GM12878 (cell line): ENCODE results near the gene S100A3. TPM values are rescaled to one million over a fixed set of nuclear protein-coding genes. Genes with fewer than 3 reads are reported as not detected.

Source experiments
- ATAC-seq: fragments of 200-7000 bp; cut with Tn5 transposase; 3 replicates; pipeline ENCODE4 v1.9.1; 2020; ENCODE audit warnings: mild to moderate bottlenecking, moderate library complexity
- BruUV-seq: library from RNA; stranded (reverse); fragments of 400-500 nt; replicated peaks from 2 replicates; lab custom pipeline; 2021; lab: Mats Ljungman, UMichigan
- CTCF ChIA-PET: fragments of 300-600 bp; sonication (Branson Sonifier 250); formaldehyde crosslinking; extraction: SDS; loops from one replicate; lab custom pipeline; 2021; ENCODE audit warnings: inconsistent platforms; lab: Yijun Ruan, JAX
- POLR2A ChIA-PET: fragments of 350-600 bp; formaldehyde crosslinking; extraction: SDS; loops from one replicate; lab custom pipeline; 2021; ENCODE audit warnings: inconsistent platforms; lab: Charles Lee
- RAD21 ChIA-PET: fragments of 300-600 bp; sonication (Branson Sonifier 250); formaldehyde crosslinking; loops from one replicate; lab custom pipeline; 2023; ENCODE audit warnings: antibody characterized with exemption; ENCODE audit not compliant: unreplicated experiment; lab: Charles Lee
- SMC1A ChIA-PET: fragments of 300-600 bp; sonication (Branson Sonifier 250); formaldehyde crosslinking; loops from one replicate; lab custom pipeline; 2023; ENCODE audit not compliant: unreplicated experiment, uncharacterized antibody; lab: Charles Lee
- DNase-seq: peaks from one replicate; pipeline ENCODE4 v3.0.0-alpha.2; 2011; ENCODE audit warnings: low read depth, low spot score
- FAIRE-seq: peaks from 3 replicates; lab custom pipeline; 2011; peaks lifted over from hg19 to GRCh38; lab: Jason Lieb, UNC
- H2AFZ ChIP-seq: 2 replicates; pipeline ENCODE4 v1.6.0; 2011; ENCODE audit warnings: low read depth, low read length, control low read depth; ENCODE audit not compliant: control insufficient read depth
- H3K27ac ChIP-seq: 2 replicates; pipeline ENCODE4 v1.5.1; 2011; ENCODE audit warnings: control low read depth; ENCODE audit not compliant: control insufficient read depth, insufficient read depth
- H3K27me3 ChIP-seq, 2 experiments: replicated peaks in 1 of 2; 2 replicates each; pipeline versions ENCODE4 v1.6.0 to v1.6.1; 2011; ENCODE audit warnings: low read length in 1 of 2; ENCODE audit not compliant: control insufficient read depth in 2 of 2, insufficient read depth in 2 of 2
- H3K36me3 ChIP-seq, 2 experiments: 2 replicates each; pipeline ENCODE4 v1.5.1; 2011; ENCODE audit warnings: low read length in 1 of 2; ENCODE audit not compliant: control insufficient read depth in 2 of 2, insufficient read depth in 2 of 2
- H3K4me1 ChIP-seq: 2 replicates; pipeline ENCODE4 v1.6.1; 2011; ENCODE audit warnings: mild to moderate bottlenecking, low read length, moderate library complexity, mixed read lengths; ENCODE audit not compliant: control insufficient read depth, insufficient read depth
- H3K4me2 ChIP-seq: 2 replicates; pipeline ENCODE4 v1.6.0; 2011; ENCODE audit warnings: control low read depth; ENCODE audit not compliant: control insufficient read depth, insufficient read depth
- H3K4me3 ChIP-seq: fragments of 200-600 bp; sonication (generic); 2 replicates; pipeline ENCODE4 v1.5.1; 2016
- H3K79me2 ChIP-seq: 2 replicates; pipeline ENCODE4 v1.6.0; 2011; ENCODE audit warnings: low read length; ENCODE audit not compliant: control insufficient read depth, insufficient read depth
- H3K9ac ChIP-seq: 2 replicates; pipeline ENCODE4 v1.8.0; 2011; ENCODE audit warnings: low read length, control low read depth, mixed read lengths; ENCODE audit not compliant: control insufficient read depth, insufficient read depth
- H3K9me3 ChIP-seq: replicated peaks from 3 replicates; pipeline ENCODE4 v1.5.1; 2011; ENCODE audit warnings: mild to moderate bottlenecking, low read length; ENCODE audit not compliant: control insufficient read depth, insufficient read depth
- H4K20me1 ChIP-seq: 2 replicates; pipeline ENCODE4 v1.6.0; 2011; ENCODE audit not compliant: control insufficient read depth, insufficient read depth
- BACH1 ChIP-seq: fragments of 450-650 bp; IDR thresholded peaks from 2 replicates; pipeline ENCODE4 v1.6.1; 2017; ENCODE audit warnings: mild to moderate bottlenecking, borderline replicate concordance
- NBN ChIP-seq: fragments of 450-650 bp; IDR thresholded peaks from 2 replicates; pipeline ENCODE4 v1.6.1; 2016
- RUNX3 ChIP-seq: IDR thresholded peaks from 2 replicates; pipeline ENCODE4 v1.6.1; 2012; ENCODE audit warnings: low read length, inconsistent platforms
- WGBS: methylation state at CpG from one replicate; pipeline ENCODE4 v1.1.6; 2016; ENCODE audit warnings: low lambda C conversion rate; ENCODE audit not compliant: insufficient replicate concordance, insufficient coverage; ENCODE audit errors: missing lambda C conversion rate; 5-methylcytosine and 5-hydroxymethylcytosine counted together
- in situ Hi-C: fragments of 300-500 bp; cut with MboI; formaldehyde crosslinking; loops from 9 replicates; pipeline ENCODE4 v1.14.3; 2018; ENCODE audit warnings: mixed read lengths
- intact Hi-C: fragments of 100-400 bp; cut with micrococcal nuclease; formaldehyde crosslinking; loops from one replicate; pipeline ENCODE4 v1.14.2; 2022; ENCODE audit not compliant: unreplicated experiment
- polyA plus RNA-seq, 11 experiments: library from polyadenylated mRNA; depleted of rRNA in 4 of 11; unstranded in 6 of 11; stranded (reverse) in 5 of 11; fragments of >200 nt; fragmentation: Nextera tagmentation in 4 of 11; fragmentation: Illumina TruSeq in 1 of 11; extraction: Ambion mirVana in 4 of 11; extraction: Trizol in 1 of 11; gene quantifications; 1 replicate in 1 of 11; 2 replicates in 10 of 11; pipeline versions ENCODE4 v1.2.1 to v1.2.3, GENCODE V29; 2011 to 2016; ENCODE audit warnings: inconsistent platforms in 2 of 11, missing spikeins in 2 of 11, low read depth in 1 of 11
- total RNA-seq, 4 experiments: library from RNA; depleted of rRNA in 3 of 4; stranded (reverse); fragments of >200 nt in 3 of 4; fragmentation: Illumina TruSeq in 1 of 4; extraction: Trizol in 1 of 4; gene quantifications; 2 replicates each; pipeline versions ENCODE4 v1.2.1 to v1.2.3, GENCODE V29; 2013 to 2021
- TF ChIP-seq, protein P1 (sequence below), 3 experiments: IDR thresholded peaks in 2 of 3; conservative IDR thresholded peaks in 1 of 3; 2 replicates each; pipeline ENCODE4 v1.5.1; 2011; ENCODE audit warnings: low read depth in 3 of 3, low read length in 3 of 3, mild to moderate bottlenecking in 3 of 3, control low read depth in 2 of 3, moderate library complexity in 2 of 3, inconsistent platforms in 1 of 3, mixed read lengths in 1 of 3; ENCODE audit not compliant: control insufficient read depth in 2 of 3, insufficient read depth in 1 of 3; ENCODE audit errors: extremely low read depth in 1 of 3
- TF ChIP-seq, protein P2 (sequence below): IDR thresholded peaks from 2 replicates; pipeline ENCODE4 v1.6.1; 2012; ENCODE audit warnings: low read depth, low read length, improper control_type of control experiment

Gene S100A3
- total and polyA plus RNA-seq, 10 of the 15 experiments (the other 5 are each of a cell fraction or from before 2014, with no cell fraction given), result 0.32 to 0.45 TPM; not detected in 8

- TF ChIP-seq, protein P1, sequence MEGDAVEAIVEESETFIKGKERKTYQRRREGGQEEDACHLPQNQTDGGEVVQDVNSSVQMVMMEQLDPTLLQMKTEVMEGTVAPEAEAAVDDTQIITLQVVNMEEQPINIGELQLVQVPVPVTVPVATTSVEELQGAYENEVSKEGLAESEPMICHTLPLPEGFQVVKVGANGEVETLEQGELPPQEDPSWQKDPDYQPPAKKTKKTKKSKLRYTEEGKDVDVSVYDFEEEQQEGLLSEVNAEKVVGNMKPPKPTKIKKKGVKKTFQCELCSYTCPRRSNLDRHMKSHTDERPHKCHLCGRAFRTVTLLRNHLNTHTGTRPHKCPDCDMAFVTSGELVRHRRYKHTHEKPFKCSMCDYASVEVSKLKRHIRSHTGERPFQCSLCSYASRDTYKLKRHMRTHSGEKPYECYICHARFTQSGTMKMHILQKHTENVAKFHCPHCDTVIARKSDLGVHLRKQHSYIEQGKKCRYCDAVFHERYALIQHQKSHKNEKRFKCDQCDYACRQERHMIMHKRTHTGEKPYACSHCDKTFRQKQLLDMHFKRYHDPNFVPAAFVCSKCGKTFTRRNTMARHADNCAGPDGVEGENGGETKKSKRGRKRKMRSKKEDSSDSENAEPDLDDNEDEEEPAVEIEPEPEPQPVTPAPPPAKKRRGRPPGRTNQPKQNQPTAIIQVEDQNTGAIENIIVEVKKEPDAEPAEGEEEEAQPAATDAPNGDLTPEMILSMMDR (IDR thresholded peaks at IDR 0.05 in 2 of 3, conservative IDR thresholded peaks at IDR 0.05 in 1 of 3; ENCODE audit: control insufficient read depth in 2 of 3, extremely low read depth in 1 of 3, insufficient read depth in 1 of 3, low read depth in 3 of 3, low read length in 3 of 3), result no peak
- peak; percentile 50 for TF ChIP-seq RUNX3
- TF ChIP-seq, protein P2, sequence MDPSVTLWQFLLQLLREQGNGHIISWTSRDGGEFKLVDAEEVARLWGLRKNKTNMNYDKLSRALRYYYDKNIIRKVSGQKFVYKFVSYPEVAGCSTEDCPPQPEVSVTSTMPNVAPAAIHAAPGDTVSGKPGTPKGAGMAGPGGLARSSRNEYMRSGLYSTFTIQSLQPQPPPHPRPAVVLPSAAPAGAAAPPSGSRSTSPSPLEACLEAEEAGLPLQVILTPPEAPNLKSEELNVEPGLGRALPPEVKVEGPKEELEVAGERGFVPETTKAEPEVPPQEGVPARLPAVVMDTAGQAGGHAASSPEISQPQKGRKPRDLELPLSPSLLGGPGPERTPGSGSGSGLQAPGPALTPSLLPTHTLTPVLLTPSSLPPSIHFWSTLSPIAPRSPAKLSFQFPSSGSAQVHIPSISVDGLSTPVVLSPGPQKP, result no peak
- no peak for TF ChIP-seq BACH1
- no peak for TF ChIP-seq NBN
- POLR2A ChIA-PET, result interaction anchor here (2.2 kb wide), 1 partner anchor 15 kb away, joined by 6 read pairs; the partner anchor contains the start of gene S100A2
- H3K4me1 ChIP-seq, result no peaks in the 10 kb centered on the region; the same call in 1 of the 2 replicates
- ATAC-seq, result peak; percentile 21; the same call in 1 of the 3 replicates
- 24% methylated on average over 10 of the region's 10 CpGs for WGBS
- no peak for DNase-seq
- SMC1A ChIA-PET, result interaction anchor here (1.0 to 2.5 kb wide), 2 partner anchors 16 to 17 kb away, joined by 3 to 15 read pairs; partner anchors contain the start of gene S100A6
- no peaks in the 10 kb centered on the region for H3K27me3 ChIP-seq
- CTCF ChIA-PET, result interaction anchor here (0.8 to 3.4 kb wide), 7 partner anchors 10 to 199 kb away, joined by 3 to 27 read pairs (median 5); no protein-coding TSS in a partner anchor
- H3K9ac ChIP-seq, result no peak overlapping the region
- intact Hi-C loops (no loop called here), in situ Hi-C loops (no loop called here)
- no peak for FAIRE-seq
- H3K4me3 ChIP-seq, result no peak overlapping the region
- H3K9me3 ChIP-seq, result no peaks in the 10 kb centered on the region
- H3K4me2 ChIP-seq, result no peak overlapping the region
- H4K20me1 ChIP-seq, result no peaks in the 10 kb centered on the region
- H3K27ac ChIP-seq, result no peak overlapping the region
- no peaks in the 10 kb centered on the region for H3K36me3 ChIP-seq
- no peaks in the 10 kb centered on the region for H3K79me2 ChIP-seq
- RAD21 ChIA-PET, result interaction anchor here (1.1 to 1.4 kb wide), 3 partner anchors 11 to 16 kb away, joined by 3 to 6 read pairs (median 5); partner anchors contain the start of genes S100A2 and S100A6
- no TSS peak for BruUV-seq
- no peak overlapping the region for H2AFZ ChIP-seq
These were observed 1.9 kb upstream of the S100A3 start for GRCh38 chr1:153550827-153551500.
